DND-41 (cell line): ENCODE data around the gene TCERG1L.

Experiments
- ATAC-seq: fragments of 200-7000 bp; cut with Tn5 transposase; 3 replicates; pipeline ENCODE4 v1.9.1; 2021; ENCODE audit warnings: low read depth; ENCODE audit not compliant: insufficient read depth
- DNase-seq: peaks from one replicate; pipeline ENCODE4 v3.0.0-alpha.2; 2020
- H2AFZ ChIP-seq: 2 replicates; pipeline ENCODE4 v1.6.0; 2012; ENCODE audit warnings: low read depth, low read length
- H3K27ac ChIP-seq: 2 replicates; pipeline ENCODE4 v1.5.1; 2012; ENCODE audit warnings: low read length, inconsistent platforms
- H3K27me3 ChIP-seq: fragments of 200-600 bp; sonication (generic); 2 replicates; pipeline ENCODE4 v1.6.0; 2012; ENCODE audit warnings: low read length, mild to moderate bottlenecking, inconsistent platforms; ENCODE audit not compliant: insufficient read depth, poor library complexity
- H3K36me3 ChIP-seq: 2 replicates; pipeline ENCODE4 v1.5.1; 2012; ENCODE audit warnings: low read length, inconsistent platforms; ENCODE audit not compliant: insufficient read depth
- H3K4me1 ChIP-seq: 2 replicates; pipeline ENCODE4 v1.5.1; 2012; ENCODE audit warnings: mild to moderate bottlenecking, low read length; ENCODE audit not compliant: insufficient read depth
- H3K4me2 ChIP-seq: 2 replicates; pipeline ENCODE4 v1.6.0; 2012; ENCODE audit warnings: mild to moderate bottlenecking, moderate library complexity, low read length, inconsistent platforms; ENCODE audit not compliant: insufficient read depth
- H3K4me3 ChIP-seq, 2 experiments: fragments of 200-600 bp in 1 of 2; shearing (Covaris generic) in 1 of 2; 2 replicates each; pipeline ENCODE4 v1.5.1; 2012 to 2016; ENCODE audit warnings: inconsistent platforms in 2 of 2, low read length in 2 of 2, mild to moderate bottlenecking in 2 of 2, low read depth in 1 of 2, moderate library complexity in 1 of 2
- H3K79me2 ChIP-seq: 2 replicates; pipeline ENCODE4 v1.6.0; 2012; ENCODE audit warnings: low read length, inconsistent platforms; ENCODE audit not compliant: insufficient read depth
- H3K9ac ChIP-seq: 2 replicates; pipeline ENCODE4 v1.6.0; 2012; ENCODE audit warnings: low read depth, mild to moderate bottlenecking, inconsistent platforms, low read length, moderate library complexity
- H3K9me3 ChIP-seq: 2 replicates; pipeline ENCODE4 v1.5.1; 2012; ENCODE audit warnings: low read length, moderate library complexity, mild to moderate bottlenecking, inconsistent platforms; ENCODE audit not compliant: insufficient read depth, severe bottlenecking
- H4K20me1 ChIP-seq: 2 replicates; pipeline ENCODE4 v1.6.0; 2012; ENCODE audit warnings: low read length; ENCODE audit not compliant: insufficient read depth
- CTCF ChIP-seq: IDR thresholded peaks from 2 replicates; pipeline ENCODE4 v1.5.1; 2012; ENCODE audit warnings: borderline replicate concordance, low read length, moderate library complexity, mild to moderate bottlenecking; ENCODE audit not compliant: poor library complexity, severe bottlenecking; ENCODE audit errors: extremely low read depth
- EZH2 ChIP-seq: IDR thresholded peaks from 3 replicates; pipeline ENCODE4 v1.6.1; 2012; ENCODE audit warnings: borderline replicate concordance, low read depth, mild to moderate bottlenecking, moderate library complexity, low read length, inconsistent platforms; ENCODE audit not compliant: severe bottlenecking

Gene TCERG1L

GRCh38 chr10:131098416-131098952 lies 213.0 kb downstream of the TCERG1L start:
- no peak overlapping the region for H3K9ac ChIP-seq
- no peaks in the 10 kb centered on the region for H3K9me3 ChIP-seq
- H2AFZ ChIP-seq: no peak overlapping the region
- no peaks in the 10 kb centered on the region for H3K27me3 ChIP-seq
- no peak for TF ChIP-seq EZH2
- TF ChIP-seq CTCF: no peak
- DNase-seq: no peak
- H3K4me3 ChIP-seq: no peak overlapping the region
- H3K27ac ChIP-seq: no peak overlapping the region
- H3K4me2 ChIP-seq: no peak overlapping the region
- no peak for ATAC-seq
- no peaks in the 10 kb centered on the region for H3K36me3 ChIP-seq
- H3K79me2 ChIP-seq: no peaks in the 10 kb centered on the region
- no peaks in the 10 kb centered on the region for H3K4me1 ChIP-seq
- no peaks in the 10 kb centered on the region for H4K20me1 ChIP-seq

GRCh38 chr10:131096031-131096430 lies 215.5 kb downstream of the TCERG1L start:
- no peak overlapping the region for H3K27ac ChIP-seq
- H4K20me1 ChIP-seq: no peaks in the 10 kb centered on the region
- H3K4me3 ChIP-seq: no peak overlapping the region
- DNase-seq: no peak
- H2AFZ ChIP-seq: no peak overlapping the region
- H3K4me2 ChIP-seq: no peak overlapping the region
- no peak overlapping the region for H3K9ac ChIP-seq
- H3K9me3 ChIP-seq: no peaks in the 10 kb centered on the region
- no peaks in the 10 kb centered on the region for H3K27me3 ChIP-seq
- H3K36me3 ChIP-seq: no peaks in the 10 kb centered on the region
- no peak for TF ChIP-seq EZH2
- TF ChIP-seq CTCF: no peak
- ATAC-seq: no peak
- H3K79me2 ChIP-seq: no peaks in the 10 kb centered on the region
- no peaks in the 10 kb centered on the region for H3K4me1 ChIP-seq

GRCh38 chr10:131095313-131095580 lies 216.3 kb downstream of the TCERG1L start:
- no peak overlapping the region for H2AFZ ChIP-seq
- no peak overlapping the region for H3K9ac ChIP-seq
- no peak overlapping the region for H3K4me2 ChIP-seq
- H3K4me3 ChIP-seq: no peak overlapping the region
- ATAC-seq: no peak
- TF ChIP-seq EZH2: no peak
- no peak for TF ChIP-seq CTCF
- H3K4me1 ChIP-seq: peaks cover 5% of the 10 kb centered on the region; the same call in 1 of the 2 replicates
- no peak for DNase-seq
- H3K27ac ChIP-seq: no peak overlapping the region
- no peaks in the 10 kb centered on the region for H3K79me2 ChIP-seq
- no peaks in the 10 kb centered on the region for H4K20me1 ChIP-seq
- H3K27me3 ChIP-seq: no peaks in the 10 kb centered on the region
- no peaks in the 10 kb centered on the region for H3K9me3 ChIP-seq
- H3K36me3 ChIP-seq: no peaks in the 10 kb centered on the region
